Activated naive CD4-positive, alpha-beta T cell treated with anti-CD3 and anti-CD28 coated beads, Interleukin-2, amount 10 ng/mL, durations not matched to agents 7 days and 5 days (primary cell): ENCODE measurements around the gene PAQR8.
A peak's percentile ranks its signal among the peaks of the same experiment; 100 is the strongest.

Experiments
- CTCF ChIA-PET: fragments of 350-600 bp; sonication (Branson Sonifier 250); formaldehyde crosslinking; loops from one replicate; lab custom pipeline; 2021; ENCODE audit warnings: antibody characterized with exemption; lab: Charles Lee
- DNase-seq: peaks from one replicate; pipeline ENCODE4 v3.0.0-alpha.2; 2020
- H3K27ac Mint-ChIP-seq: one replicate; pipeline ENCODE4 v1.8.0; 2021; ENCODE audit warnings: mild to moderate bottlenecking, moderate library complexity, mixed read lengths
- H3K27me3 Mint-ChIP-seq: one replicate; pipeline ENCODE4 v1.8.0; 2021; ENCODE audit warnings: mild to moderate bottlenecking, mixed read lengths
- H3K36me3 Mint-ChIP-seq: one replicate; pipeline ENCODE4 v1.8.0; 2021; ENCODE audit warnings: mixed read lengths
- H3K4me1 Mint-ChIP-seq: one replicate; pipeline ENCODE4 v1.8.0; 2021; ENCODE audit warnings: mixed read lengths
- H3K4me3 Mint-ChIP-seq: one replicate; pipeline ENCODE4 v1.8.0; 2021; ENCODE audit warnings: mild to moderate bottlenecking, moderate library complexity, mixed read lengths
- H3K9me3 Mint-ChIP-seq: one replicate; pipeline ENCODE4 v1.8.0; 2021; ENCODE audit warnings: mixed read lengths

Gene PAQR8

GRCh38 chr6:52393780-52394179 lies 31.8 kb downstream of the PAQR8 start:
- DNase-seq: peak; percentile 38
- CTCF ChIA-PET: no interaction called here
- H3K4me3 Mint-ChIP-seq: peak overlapping the region; percentile 13
- H3K36me3 Mint-ChIP-seq: peaks cover 26% of the 10 kb centered on the region
- no peaks in the 10 kb centered on the region for H3K9me3 Mint-ChIP-seq
- no peaks in the 10 kb centered on the region for H3K27me3 Mint-ChIP-seq
- H3K4me1 Mint-ChIP-seq: peaks cover 98% of the 10 kb centered on the region
- H3K27ac Mint-ChIP-seq: peak overlapping the region; percentile 84

GRCh38 chr6:52394251-52394666 lies 32.3 kb downstream of the PAQR8 start:
- DNase-seq: peak; percentile 57
- Mint-ChIP-seq H3K4me3 (peak overlapping the region; percentile 13), H3K4me1 (peaks cover 98% of the 10 kb centered on the region), H3K27me3 (no peaks in the 10 kb centered on the region), H3K27ac (peak overlapping the region; percentile 84), H3K9me3 (no peaks in the 10 kb centered on the region), H3K36me3 (peaks cover 26% of the 10 kb centered on the region)
- CTCF ChIA-PET: interaction anchor here (1.0 kb wide), 1 partner anchor 106 kb away, joined by 3 read pairs; no protein-coding TSS in a partner anchor

DNA sequence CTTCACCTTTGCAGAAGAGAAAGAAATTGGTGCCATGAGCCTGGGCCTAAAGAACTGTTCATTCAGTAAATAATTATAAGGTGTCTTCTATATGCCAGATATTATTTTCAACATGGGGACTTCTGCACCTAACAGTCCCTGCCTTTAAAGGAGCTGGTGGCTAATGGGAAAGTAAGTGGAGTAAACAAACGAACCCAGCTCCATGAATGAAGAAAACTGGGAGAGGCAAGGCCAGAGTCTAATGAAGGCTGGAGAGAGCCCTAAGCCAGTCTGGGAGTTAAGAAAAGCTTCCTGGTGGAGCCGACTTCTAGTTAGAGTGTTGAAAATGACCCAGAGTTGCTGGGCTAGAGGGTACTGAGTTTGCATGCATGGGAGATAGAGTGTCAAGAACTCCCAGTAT lies 34.0 kb downstream of the PAQR8 start:
- CTCF ChIA-PET: interaction anchor here (0.5 to 8.2 kb wide), 5 partner anchors 21 to 110 kb away, joined by 4 to 159 read pairs (median 12); partner anchors contain the start of genes MCM3 and PAQR8
- peak overlapping the region; percentile 73 for H3K27ac Mint-ChIP-seq
- H3K4me1 Mint-ChIP-seq: peaks cover 98% of the 10 kb centered on the region
- H3K4me3 Mint-ChIP-seq: no peak overlapping the region
- peaks cover 26% of the 10 kb centered on the region for H3K36me3 Mint-ChIP-seq
- no peak for DNase-seq
- H3K27me3 Mint-ChIP-seq: no peaks in the 10 kb centered on the region
- H3K9me3 Mint-ChIP-seq: no peaks in the 10 kb centered on the region

- Mint-ChIP-seq H3K27ac (peak overlapping the region; percentile 97), H3K4me1 (peaks cover 68% of the 10 kb centered on the region), H3K4me3 (no peak overlapping the region), H3K36me3 (peaks cover 36% of the 10 kb centered on the region), H3K27me3 (no peaks in the 10 kb centered on the region), H3K9me3 (no peaks in the 10 kb centered on the region)
- CTCF ChIA-PET: interaction anchor here (0.7 to 8.2 kb wide), 23 partner anchors 8 to 263 kb away, joined by 3 to 159 read pairs (median 4); partner anchors contain the start of genes MCM3 and PAQR8
- DNase-seq: peak; percentile 60
Measured at GRCh38 chr6:52399511-52400312, 37.8 kb downstream of the PAQR8 start.

DNA sequence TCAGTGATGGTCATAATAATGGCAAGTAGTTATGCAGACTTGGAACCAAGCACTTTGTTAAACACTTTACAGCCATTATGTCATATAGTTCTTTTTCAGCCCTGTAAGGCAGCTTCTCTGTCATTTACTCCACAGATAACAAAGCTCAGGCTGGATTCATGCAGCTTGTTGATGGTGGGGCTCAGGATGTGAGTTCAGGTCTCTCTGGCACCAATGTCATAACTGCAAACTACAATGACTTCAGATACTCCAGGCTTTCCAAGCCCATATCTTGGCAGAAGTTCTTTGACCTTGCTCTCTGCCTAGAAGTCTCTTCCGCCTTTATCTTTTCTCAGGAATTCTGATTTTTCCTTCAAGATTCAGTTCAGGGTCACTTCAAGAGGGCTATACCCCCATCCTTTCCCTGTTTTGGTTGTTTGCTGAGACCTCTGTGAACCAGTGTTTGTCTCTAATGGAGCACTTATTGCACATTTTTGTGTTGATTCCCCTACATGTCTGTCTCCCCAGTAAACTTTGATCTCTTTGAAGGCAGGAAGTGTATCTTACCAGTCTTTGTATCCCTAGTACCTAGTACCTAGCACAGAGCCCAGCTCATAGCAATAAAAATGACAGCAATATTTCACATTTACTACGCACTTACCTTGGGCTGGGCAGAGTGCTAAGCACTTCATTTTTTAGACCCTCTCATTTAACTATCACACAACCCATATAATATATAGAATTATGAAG lies 38.5 kb downstream of the PAQR8 start:
- Mint-ChIP-seq H3K9me3 (no peaks in the 10 kb centered on the region), H3K4me1 (peaks cover 62% of the 10 kb centered on the region), H3K4me3 (no peak overlapping the region), H3K27ac (peak overlapping the region; percentile 97), H3K36me3 (peaks cover 36% of the 10 kb centered on the region), H3K27me3 (no peaks in the 10 kb centered on the region)
- DNase-seq: no peak
- CTCF ChIA-PET: interaction anchor here (0.6 to 8.2 kb wide), 26 partner anchors 9 to 262 kb away, joined by 3 to 159 read pairs (median 4); partner anchors contain the start of genes MCM3 and PAQR8

- no peak overlapping the region for H3K27ac Mint-ChIP-seq
- no peaks in the 10 kb centered on the region for H3K9me3 Mint-ChIP-seq
- H3K4me1 Mint-ChIP-seq: peaks cover 36% of the 10 kb centered on the region
- no peak overlapping the region for H3K4me3 Mint-ChIP-seq
- no peak for DNase-seq
- CTCF ChIA-PET: interaction anchor here (0.6 to 8.2 kb wide), 4 partner anchors 13 to 260 kb away, joined by 3 to 159 read pairs (median 10); partner anchors contain the start of gene MCM3
- peaks cover 32% of the 10 kb centered on the region for H3K36me3 Mint-ChIP-seq
- H3K27me3 Mint-ChIP-seq: no peaks in the 10 kb centered on the region
Measured at GRCh38 chr6:52403086-52403485, 41.1 kb downstream of the PAQR8 start.

DNA sequence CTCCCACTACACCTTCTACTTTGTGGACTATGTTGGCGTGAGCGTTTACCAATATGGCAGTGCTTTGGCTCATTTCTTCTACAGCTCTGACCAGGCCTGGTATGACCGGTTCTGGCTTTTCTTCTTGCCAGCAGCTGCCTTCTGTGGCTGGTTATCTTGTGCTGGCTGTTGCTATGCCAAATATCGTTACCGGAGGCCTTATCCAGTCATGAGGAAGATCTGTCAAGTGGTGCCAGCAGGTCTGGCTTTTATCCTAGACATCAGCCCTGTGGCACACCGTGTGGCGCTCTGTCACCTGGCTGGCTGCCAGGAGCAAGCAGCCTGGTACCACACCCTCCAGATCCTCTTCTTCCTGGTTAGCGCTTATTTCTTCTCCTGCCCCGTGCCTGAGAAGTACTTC lies 41.7 kb downstream of the PAQR8 start:
- H3K27me3 Mint-ChIP-seq: no peaks in the 10 kb centered on the region
- H3K36me3 Mint-ChIP-seq: peaks cover 32% of the 10 kb centered on the region
- CTCF ChIA-PET: interaction anchor here (2.0 to 8.2 kb wide), 3 partner anchors 12 to 248 kb away, joined by 4 to 159 read pairs (median 18); partner anchors contain the start of gene MCM3
- peaks cover 31% of the 10 kb centered on the region for H3K4me1 Mint-ChIP-seq
- H3K9me3 Mint-ChIP-seq: no peaks in the 10 kb centered on the region
- no peak overlapping the region for H3K27ac Mint-ChIP-seq
- H3K4me3 Mint-ChIP-seq: no peak overlapping the region
- no peak for DNase-seq

- no peak overlapping the region for H3K27ac Mint-ChIP-seq
- CTCF ChIA-PET: interaction anchor here (0.7 to 2.0 kb wide), 5 partner anchors 12 to 247 kb away, joined by 3 to 6 read pairs (median 4); no protein-coding TSS in a partner anchor
- H3K4me3 Mint-ChIP-seq: no peak overlapping the region
- peaks cover 15% of the 10 kb centered on the region for H3K4me1 Mint-ChIP-seq
- H3K9me3 Mint-ChIP-seq: no peaks in the 10 kb centered on the region
- H3K27me3 Mint-ChIP-seq: no peaks in the 10 kb centered on the region
- H3K36me3 Mint-ChIP-seq: peaks cover 32% of the 10 kb centered on the region
- no peak for DNase-seq
Measured at GRCh38 chr6:52405243-52405642, 43.3 kb downstream of the PAQR8 start.

DNA sequence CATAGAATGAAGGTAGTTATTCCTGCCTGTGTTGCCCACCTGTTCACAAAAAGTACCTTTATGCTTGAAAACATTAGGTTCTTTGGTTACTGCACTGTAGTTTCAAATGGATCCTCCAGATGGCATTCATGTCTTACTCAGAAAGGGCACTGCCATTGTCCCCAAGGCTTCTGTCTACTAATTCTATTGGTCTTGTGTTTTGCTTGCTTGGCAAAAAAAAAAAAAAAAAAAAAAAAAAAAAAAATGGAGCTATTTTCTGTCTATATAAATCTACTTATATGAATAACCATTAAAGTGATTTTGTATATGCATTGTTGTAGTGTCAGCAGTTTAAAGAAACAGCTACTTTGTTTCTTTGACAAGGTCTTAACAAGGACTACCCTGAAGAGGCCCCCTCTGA lies 45.5 kb downstream of the PAQR8 start:
- DNase-seq: no peak
- peaks cover 2% of the 10 kb centered on the region for H3K27me3 Mint-ChIP-seq
- no peaks in the 10 kb centered on the region for H3K9me3 Mint-ChIP-seq
- no peak overlapping the region for H3K4me3 Mint-ChIP-seq
- CTCF ChIA-PET: interaction anchor here (0.6 to 1.5 kb wide), 13 partner anchors 8 to 256 kb away, joined by 3 to 8 read pairs (median 4); no protein-coding TSS in a partner anchor
- H3K4me1 Mint-ChIP-seq: peaks cover 4% of the 10 kb centered on the region
- no peak overlapping the region for H3K27ac Mint-ChIP-seq
- peaks cover 32% of the 10 kb centered on the region for H3K36me3 Mint-ChIP-seq

GRCh38 chr6:52409499-52409898 lies 47.5 kb downstream of the PAQR8 start:
- no peaks in the 10 kb centered on the region for H3K4me1 Mint-ChIP-seq
- peaks cover 3% of the 10 kb centered on the region for H3K27me3 Mint-ChIP-seq
- peaks cover 12% of the 10 kb centered on the region for H3K36me3 Mint-ChIP-seq
- no peak for DNase-seq
- no peak overlapping the region for H3K27ac Mint-ChIP-seq
- CTCF ChIA-PET: interaction anchor here (0.9 to 1.1 kb wide), 2 partner anchors 9 to 242 kb away, joined by 4 read pairs; no protein-coding TSS in a partner anchor
- no peaks in the 10 kb centered on the region for H3K9me3 Mint-ChIP-seq
- no peak overlapping the region for H3K4me3 Mint-ChIP-seq

GRCh38 chr6:52410979-52411378 lies 49.0 kb downstream of the PAQR8 start:
- no peak overlapping the region for H3K27ac Mint-ChIP-seq
- no peak for DNase-seq
- no peak overlapping the region for H3K4me3 Mint-ChIP-seq
- H3K4me1 Mint-ChIP-seq: peaks cover 10% of the 10 kb centered on the region
- H3K36me3 Mint-ChIP-seq: peaks cover 5% of the 10 kb centered on the region
- CTCF ChIA-PET: interaction anchor here (1.5 kb wide), 1 partner anchor 242 kb away, joined by 3 read pairs; no protein-coding TSS in a partner anchor
- peaks cover 3% of the 10 kb centered on the region for H3K27me3 Mint-ChIP-seq
- H3K9me3 Mint-ChIP-seq: no peaks in the 10 kb centered on the region

- H3K27me3 Mint-ChIP-seq: peaks cover 3% of the 10 kb centered on the region
- H3K27ac Mint-ChIP-seq: no peak overlapping the region
- H3K4me1 Mint-ChIP-seq: peaks cover 17% of the 10 kb centered on the region
- H3K9me3 Mint-ChIP-seq: no peaks in the 10 kb centered on the region
- CTCF ChIA-PET: interaction anchor here (1.5 kb wide), 1 partner anchor 241 kb away, joined by 3 read pairs; no protein-coding TSS in a partner anchor
- peaks cover 3% of the 10 kb centered on the region for H3K36me3 Mint-ChIP-seq
- DNase-seq: no peak
- H3K4me3 Mint-ChIP-seq: no peak overlapping the region
Measured at GRCh38 chr6:52411911-52412310, 50.0 kb downstream of the PAQR8 start.

DNA sequence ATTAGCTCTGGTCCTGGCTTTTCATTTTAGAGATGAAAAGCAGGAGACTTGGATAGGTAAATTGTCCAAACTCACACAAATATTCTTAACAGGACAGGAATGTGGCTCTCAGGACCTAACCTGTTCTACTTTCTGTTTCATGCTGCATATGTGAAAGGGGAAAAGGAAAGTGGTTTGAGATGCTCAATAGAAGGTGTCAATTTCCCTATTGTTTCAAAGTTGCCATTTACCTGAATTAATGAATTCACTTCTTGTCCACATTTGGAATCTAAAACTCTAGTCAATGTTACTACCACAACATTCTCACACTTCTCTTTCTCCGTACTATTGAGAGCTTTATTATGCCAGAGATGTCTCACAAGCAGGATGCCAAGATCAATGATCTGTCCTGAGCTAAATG lies 53.4 kb downstream of the PAQR8 start:
- Mint-ChIP-seq H3K9me3 (no peaks in the 10 kb centered on the region), H3K4me1 (peaks cover 25% of the 10 kb centered on the region), H3K27me3 (peaks cover 3% of the 10 kb centered on the region), H3K36me3 (no peaks in the 10 kb centered on the region), H3K4me3 (no peak overlapping the region), H3K27ac (peak overlapping the region; percentile 5)
- DNase-seq: no peak
- CTCF ChIA-PET: interaction anchor here (0.6 to 5.7 kb wide), 15 partner anchors 8 to 258 kb away, joined by 3 to 63 read pairs (median 5); no protein-coding TSS in a partner anchor
